Neural progenitor cell (in vitro differentiated cells): ENCODE data around the gene ZNF618. TPM values are rescaled to one million over a fixed set of nuclear protein-coding genes. Genes with fewer than 3 reads are reported as not detected.

Experiments
- DNase-seq: peaks from one replicate; pipeline ENCODE4 v3.0.0-alpha.2; 2016; ENCODE audit warnings: low spot score
- H2AFZ ChIP-seq: fragments of 200-600 bp; sonication (generic); replicated peaks from 2 replicates; pipeline ENCODE4 v1.6.1; 2016; ENCODE audit warnings: antibody characterized with exemption
- H3F3A ChIP-seq: fragments of 200-600 bp; sonication (generic); 2 replicates; pipeline ENCODE4 v1.6.1; 2016; ENCODE audit warnings: antibody characterized with exemption, low read depth
- H3K27ac ChIP-seq: fragments of 200-600 bp; sonication (generic); 2 replicates; pipeline ENCODE4 v1.5.1; 2016; ENCODE audit warnings: mild to moderate bottlenecking
- H3K27me3 ChIP-seq: fragments of 200-600 bp; sonication (generic); 2 replicates; pipeline ENCODE4 v1.6.1; 2016; ENCODE audit warnings: mild to moderate bottlenecking, moderate library complexity
- H3K36me3 ChIP-seq: fragments of 200-600 bp; sonication (generic); 2 replicates; pipeline ENCODE4 v1.5.1; 2016
- H3K4me1 ChIP-seq: fragments of 200-600 bp; sonication (generic); 2 replicates; pipeline ENCODE4 v1.6.1; 2016; ENCODE audit warnings: mixed run types
- H3K4me2 ChIP-seq: fragments of 200-600 bp; sonication (generic); 2 replicates; pipeline ENCODE4 v1.6.1; 2016
- H3K4me3 ChIP-seq: fragments of 200-600 bp; sonication (generic); 2 replicates; pipeline ENCODE4 v1.5.1; 2016
- H3K79me2 ChIP-seq: fragments of 200-600 bp; sonication (generic); 2 replicates; pipeline ENCODE4 v1.6.1; 2016; ENCODE audit warnings: low read depth
- H3K9ac ChIP-seq: fragments of 200-600 bp; sonication (generic); 2 replicates; pipeline ENCODE4 v1.6.1; 2016
- H3K9me3 ChIP-seq: fragments of 200-600 bp; sonication (generic); 2 replicates; pipeline ENCODE4 v1.5.1; 2016; ENCODE audit warnings: low read depth
- H4K20me1 ChIP-seq: fragments of 200-600 bp; sonication (generic); 2 replicates; pipeline ENCODE4 v1.6.1; 2016; ENCODE audit warnings: low read depth
- H3K27ac Mint-ChIP-seq: 3 replicates; pipeline ENCODE4 v1.8.0; 2021; ENCODE audit warnings: mixed read lengths
- H3K27me3 Mint-ChIP-seq: 2 replicates; pipeline ENCODE4 v1.8.0; 2022; ENCODE audit warnings: low read depth, mild to moderate bottlenecking, inconsistent platforms, moderate library complexity, mixed read lengths; ENCODE audit not compliant: insufficient read depth
- H3K36me3 Mint-ChIP-seq: 3 replicates; pipeline ENCODE4 v1.8.0; 2021; ENCODE audit warnings: mixed read lengths
- H3K4me1 Mint-ChIP-seq: 3 replicates; pipeline ENCODE4 v1.8.0; 2021; ENCODE audit warnings: mixed read lengths
- H3K4me3 Mint-ChIP-seq: 3 replicates; pipeline ENCODE4 v1.8.0; 2021; ENCODE audit warnings: mild to moderate bottlenecking, moderate library complexity, mixed read lengths
- H3K9me3 Mint-ChIP-seq: 3 replicates; pipeline ENCODE4 v1.8.0; 2020; ENCODE audit warnings: mixed read lengths
- CTCF ChIP-seq: fragments of 200-600 bp; sonication (generic); IDR thresholded peaks from 2 replicates; pipeline ENCODE4 v1.5.1; 2017; ENCODE audit warnings: antibody characterized with exemption, mild to moderate bottlenecking
- EZH2 ChIP-seq: fragments of 200-600 bp; sonication (generic); IDR thresholded peaks from 2 replicates; pipeline ENCODE4 v1.6.1; 2017; ENCODE audit warnings: antibody characterized with exemption, mild to moderate bottlenecking, moderate library complexity
- EZH2phosphoT487 ChIP-seq: fragments of 200-600 bp; sonication (generic); IDR thresholded peaks from 2 replicates; pipeline ENCODE4 v1.6.1; 2017; ENCODE audit warnings: antibody characterized with exemption
- total RNA-seq: library from RNA; depleted of rRNA; stranded (reverse); fragments of >200 nt; gene quantifications from 2 replicates; pipeline ENCODE4 v1.2.3, GENCODE V29; 2015; ENCODE audit warnings: low replicate concordance

The ZNF618 gene
- total RNA-seq, 1 donor from 2014 or later = 10.5 TPM

- no peak for TF ChIP-seq CTCF
- TF ChIP-seq EZH2 = no peak
- no peak for TF ChIP-seq EZH2phosphoT487
- Histone ChIP-seq H3K9ac (no peak overlapping the region), H3F3A (no peaks in the 10 kb centered on the region), H2AFZ (no peak overlapping the region), H3K9me3 (no peaks in the 10 kb centered on the region), H3K4me1 (no peaks in the 10 kb centered on the region), H3K27me3 (no peaks in the 10 kb centered on the region), H4K20me1 (no peaks in the 10 kb centered on the region), H3K36me3 (peaks cover 17% of the 10 kb centered on the region), H3K27ac (no peak overlapping the region), H3K79me2 (no peaks in the 10 kb centered on the region), H3K4me3 (no peak overlapping the region), H3K4me2 (no peak overlapping the region)
- no peaks in the 10 kb centered on the region for H3K4me1 Mint-ChIP-seq
- no peak overlapping the region for H3K27ac Mint-ChIP-seq
- no peaks in the 10 kb centered on the region for H3K27me3 Mint-ChIP-seq
- DNase-seq = no peak
- H3K36me3 Mint-ChIP-seq = peaks cover 48% of the 10 kb centered on the region
- no peak overlapping the region for H3K4me3 Mint-ChIP-seq
- H3K9me3 Mint-ChIP-seq = peaks cover 3% of the 10 kb centered on the region
Observed at GRCh38 chr9:114012126-114012525, 136.0 kb downstream of the ZNF618 start.

GRCh38 chr9:114014044-114014443, 137.9 kb downstream of the ZNF618 start:
- no peak overlapping the region for H3K4me3 ChIP-seq
- no peaks in the 10 kb centered on the region for H4K20me1 ChIP-seq
- H3K9me3 Mint-ChIP-seq = peaks cover 3% of the 10 kb centered on the region
- H3K27me3 ChIP-seq = no peaks in the 10 kb centered on the region
- H3K27me3 Mint-ChIP-seq = no peaks in the 10 kb centered on the region
- no peak overlapping the region for H3K27ac Mint-ChIP-seq
- H3K36me3 ChIP-seq = peaks cover 17% of the 10 kb centered on the region
- no peak for TF ChIP-seq CTCF
- no peak for TF ChIP-seq EZH2
- TF ChIP-seq EZH2phosphoT487 = no peak
- no peak overlapping the region for H3K4me3 Mint-ChIP-seq
- H2AFZ ChIP-seq = no peak overlapping the region
- H3K36me3 Mint-ChIP-seq = peaks cover 48% of the 10 kb centered on the region
- no peaks in the 10 kb centered on the region for H3K9me3 ChIP-seq
- H3K79me2 ChIP-seq = no peaks in the 10 kb centered on the region
- H3K4me1 ChIP-seq = no peaks in the 10 kb centered on the region
- no peaks in the 10 kb centered on the region for H3K4me1 Mint-ChIP-seq
- DNase-seq = no peak
- H3K4me2 ChIP-seq = no peak overlapping the region
- H3F3A ChIP-seq = no peaks in the 10 kb centered on the region
- no peak overlapping the region for H3K27ac ChIP-seq
- no peak overlapping the region for H3K9ac ChIP-seq

DNA sequence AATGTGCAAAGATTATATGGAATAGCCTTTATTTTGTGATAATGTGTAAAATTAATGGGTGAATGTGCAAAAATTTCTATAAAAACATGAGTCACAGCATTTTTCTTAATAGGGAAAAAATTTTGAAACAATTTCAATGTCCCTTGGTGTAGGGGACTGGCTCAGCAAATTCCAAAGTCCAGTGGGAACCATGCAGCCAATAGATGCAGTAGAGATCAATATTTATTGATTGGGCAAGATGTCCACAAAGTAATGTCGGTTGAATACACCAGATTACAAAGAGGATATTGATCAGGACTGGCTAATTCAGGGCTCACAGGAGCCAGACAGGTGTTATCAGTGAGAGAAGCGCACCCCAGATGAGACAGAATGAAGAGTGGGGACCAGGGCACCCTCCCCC, 139.5 kb downstream of the ZNF618 start:
- TF ChIP-seq EZH2 (no peak), CTCF (no peak), EZH2phosphoT487 (no peak)
- DNase-seq = no peak
- Histone ChIP-seq H3K9me3 (no peaks in the 10 kb centered on the region), H3K4me2 (no peak overlapping the region), H3K36me3 (peaks cover 17% of the 10 kb centered on the region), H3K27me3 (no peaks in the 10 kb centered on the region), H2AFZ (no peak overlapping the region), H3F3A (no peaks in the 10 kb centered on the region), H3K4me3 (no peak overlapping the region), H3K79me2 (no peaks in the 10 kb centered on the region), H3K4me1 (no peaks in the 10 kb centered on the region), H3K27ac (no peak overlapping the region), H4K20me1 (no peaks in the 10 kb centered on the region), H3K9ac (no peak overlapping the region)
- no peaks in the 10 kb centered on the region for H3K27me3 Mint-ChIP-seq
- peaks cover 55% of the 10 kb centered on the region for H3K36me3 Mint-ChIP-seq
- no peaks in the 10 kb centered on the region for H3K4me1 Mint-ChIP-seq
- peaks cover 5% of the 10 kb centered on the region for H3K9me3 Mint-ChIP-seq
- no peak overlapping the region for H3K27ac Mint-ChIP-seq
- no peak overlapping the region for H3K4me3 Mint-ChIP-seq

- no peak for TF ChIP-seq EZH2
- no peak for TF ChIP-seq EZH2phosphoT487
- TF ChIP-seq CTCF = no peak
- no peaks in the 10 kb centered on the region for H3K4me1 ChIP-seq
- H3K9ac ChIP-seq = no peak overlapping the region
- H3K9me3 ChIP-seq = no peaks in the 10 kb centered on the region
- no peaks in the 10 kb centered on the region for H3K27me3 ChIP-seq
- H3K27ac ChIP-seq = no peak overlapping the region
- peaks cover 5% of the 10 kb centered on the region for H3K9me3 Mint-ChIP-seq
- no peaks in the 10 kb centered on the region for H3K79me2 ChIP-seq
- no peak overlapping the region for H3K4me2 ChIP-seq
- no peak for DNase-seq
- no peak overlapping the region for H3K27ac Mint-ChIP-seq
- H4K20me1 ChIP-seq = no peaks in the 10 kb centered on the region
- H3K36me3 ChIP-seq = peaks cover 17% of the 10 kb centered on the region
- H3F3A ChIP-seq = no peaks in the 10 kb centered on the region
- H3K27me3 Mint-ChIP-seq = no peaks in the 10 kb centered on the region
- H2AFZ ChIP-seq = no peak overlapping the region
- no peak overlapping the region for H3K4me3 Mint-ChIP-seq
- peaks cover 53% of the 10 kb centered on the region for H3K36me3 Mint-ChIP-seq
- no peak overlapping the region for H3K4me3 ChIP-seq
- H3K4me1 Mint-ChIP-seq = no peaks in the 10 kb centered on the region
Observed at GRCh38 chr9:114016101-114016500, 140.0 kb downstream of the ZNF618 start.
